HepG2 (cell line): Measurements from ENCODE around the gene FOXS1. TPM values are rescaled to one million over a fixed set of nuclear protein-coding genes. Genes with fewer than 3 reads are reported as not detected.

Experiments used
- ATF1 ChIP-seq: IDR thresholded peaks from 2 replicates; pipeline ENCODE4 v1.6.1; 2016; ENCODE audit warnings: mild to moderate bottlenecking, control low read depth
- CAMTA2 ChIP-seq: sonication (generic); formaldehyde crosslinking; IDR thresholded peaks from 2 replicates; pipeline ENCODE4 v1.4.0; 2020; ENCODE audit warnings: mild to moderate bottlenecking, missing genetic modification reagents, borderline replicate concordance
- CEBPG ChIP-seq: IDR thresholded peaks from 2 replicates; pipeline ENCODE4 v1.6.1; 2016
- DZIP1 ChIP-seq: sonication (generic); formaldehyde crosslinking; IDR thresholded peaks from 2 replicates; pipeline ENCODE4 v1.5.0; 2020; ENCODE audit warnings: mild to moderate bottlenecking, missing genetic modification reagents
- HES4 ChIP-seq: sonication (generic); formaldehyde crosslinking; IDR thresholded peaks from 2 replicates; pipeline ENCODE4 v1.9.0; 2021; ENCODE audit warnings: mild to moderate bottlenecking, missing genetic modification reagents, borderline replicate concordance
- HOMEZ ChIP-seq: IDR thresholded peaks from 2 replicates; pipeline ENCODE4 v1.6.1; 2016; ENCODE audit warnings: low read depth
- MXD1 ChIP-seq: sonication (generic); formaldehyde crosslinking; IDR thresholded peaks from 2 replicates; pipeline ENCODE4 v1.4.0; 2020; ENCODE audit warnings: mild to moderate bottlenecking, missing genetic modification reagents
- NR2F1 ChIP-seq, 2 experiments: fragments of 450-650 bp in 1 of 2; formaldehyde crosslinking in 1 of 2; IDR thresholded peaks; 2 replicates each; pipeline versions ENCODE4 v1.5.0 to v1.6.1; 2016 to 2020; ENCODE audit warnings: mild to moderate bottlenecking in 1 of 2, missing compliant biosample characterization in 1 of 2, missing genetic modification reagents in 1 of 2, moderate library complexity in 1 of 2
- SAP130 ChIP-seq: IDR thresholded peaks from 2 replicates; pipeline ENCODE4 v1.6.1; 2016; ENCODE audit warnings: low read depth
- STAG1 ChIP-seq: sonication (generic); formaldehyde crosslinking; IDR thresholded peaks from 2 replicates; pipeline ENCODE4 v1.4.0; 2020; ENCODE audit warnings: missing genetic modification reagents
- TARDBP ChIP-seq: sonication (generic); formaldehyde crosslinking; IDR thresholded peaks from 2 replicates; pipeline ENCODE4 v1.8.0; 2022; ENCODE audit warnings: mild to moderate bottlenecking, missing genetic modification reagents
- ZBTB1 ChIP-seq: sonication (generic); formaldehyde crosslinking; IDR thresholded peaks from 2 replicates; pipeline ENCODE4 v1.4.0; 2020; ENCODE audit warnings: missing genetic modification reagents, borderline replicate concordance
- ZFP36L1 ChIP-seq: sonication (generic); formaldehyde crosslinking; IDR thresholded peaks from 2 replicates; pipeline ENCODE4 v1.8.0; 2022; ENCODE audit warnings: mild to moderate bottlenecking, missing genetic modification reagents, moderate library complexity
- ZNF207 ChIP-seq: fragments of 450-650 bp; IDR thresholded peaks from 2 replicates; pipeline ENCODE4 v1.6.1; 2016; ENCODE audit warnings: antibody characterized with exemption, borderline replicate concordance
- ZNF329 ChIP-seq: sonication (generic); formaldehyde crosslinking; IDR thresholded peaks from 2 replicates; pipeline ENCODE4 v1.9.0; 2021; ENCODE audit warnings: low read depth, mild to moderate bottlenecking, missing genetic modification reagents
- ZNF484 ChIP-seq: sonication (generic); formaldehyde crosslinking; IDR thresholded peaks from 2 replicates; pipeline ENCODE4 v1.5.1; 2020; ENCODE audit warnings: mild to moderate bottlenecking, low read depth, missing genetic modification reagents, borderline replicate concordance
- ZNF589 ChIP-seq: sonication (generic); formaldehyde crosslinking; conservative IDR thresholded peaks from 2 replicates; pipeline ENCODE4 v1.8.0; 2022; ENCODE audit warnings: mild to moderate bottlenecking, moderate library complexity, missing genetic modification reagents
- ZNF609 ChIP-seq: sonication (generic); formaldehyde crosslinking; IDR thresholded peaks from 2 replicates; pipeline ENCODE4 v1.4.0; 2020; ENCODE audit warnings: mild to moderate bottlenecking, missing genetic modification reagents, borderline replicate concordance
- ZNF652 ChIP-seq: IDR thresholded peaks from 2 replicates; pipeline ENCODE4 v1.6.1; 2016; ENCODE audit warnings: low read depth, borderline replicate concordance
- ZNF678 ChIP-seq: sonication (generic); formaldehyde crosslinking; IDR thresholded peaks from 2 replicates; pipeline ENCODE4 v1.4.0; 2020; ENCODE audit warnings: mild to moderate bottlenecking, missing genetic modification reagents
- polyA plus RNA-seq, 8 experiments: library from polyadenylated mRNA; depleted of rRNA in 3 of 8; stranded (reverse) in 7 of 8; unstranded in 1 of 8; fragments of >200 nt; fragmentation: Illumina TruSeq in 4 of 8; extraction: Trizol in 4 of 8; gene quantifications; 2 replicates each; pipeline versions ENCODE4 v1.2.1 to v1.2.3, GENCODE V29; 2011 to 2016; ENCODE audit warnings: low read depth in 4 of 8, missing spikeins in 1 of 8, mixed read lengths in 1 of 8; ENCODE audit not compliant: insufficient read depth in 1 of 8
- total RNA-seq, 5 experiments: library from RNA; depleted of rRNA; stranded (reverse); fragments of >200 nt; fragmentation: Illumina TruSeq; extraction: Trizol; gene quantifications; 2 replicates each; pipeline ENCODE4 v1.2.3, GENCODE V29; 2016; ENCODE audit warnings: low read depth in 1 of 5

FOXS1 gene
- total and polyA plus RNA-seq, 2 of the 13 experiments (the other 11 are each of a cell fraction or from before 2014, with no cell fraction given): not detected

- no peak for TF ChIP-seq CEBPG (CRISPR knock-in tag)
- peak; percentile 99 for TF ChIP-seq SAP130
- TF ChIP-seq STAG1 (CRISPR knock-in tag): no peak
- TF ChIP-seq ZNF678 (CRISPR knock-in tag): no peak; the same call in 1 of the 2 replicates
- no peak for TF ChIP-seq ZNF652
- no peak for TF ChIP-seq DZIP1 (CRISPR knock-in tag)
- TF ChIP-seq ZNF484: no peak; the same call in 1 of the 2 replicates
- no peak for TF ChIP-seq ZNF329
- TF ChIP-seq ATF1 (CRISPR knock-in tag): no peak
- no peak; the same call in 1 of the 2 replicates for TF ChIP-seq ZFP36L1 (CRISPR knock-in tag)
- TF ChIP-seq TARDBP (CRISPR knock-in tag): no peak; the same call in 1 of the 2 replicates
- no peak for TF ChIP-seq ZBTB1 (CRISPR knock-in tag)
- peak in 1 of 2 experiments; percentile 9; a peak in 1 of 4 replicates for TF ChIP-seq NR2F1 (CRISPR knock-in tag; IDR thresholded peaks at IDR 0.05)
- no peak; the same call in 1 of the 2 replicates for TF ChIP-seq ZNF589
- TF ChIP-seq HES4 (CRISPR knock-in tag): no peak
- TF ChIP-seq CAMTA2: peak; percentile 65
- peak; percentile 92 for TF ChIP-seq MXD1 (CRISPR knock-in tag)
- TF ChIP-seq ZNF207: no peak
- TF ChIP-seq HOMEZ (CRISPR knock-in tag): peak; percentile 55; the same call in 1 of the 2 replicates
- TF ChIP-seq ZNF609: peak; percentile 56; the same call in 1 of the 2 replicates
These were observed 34.0 kb upstream of the FOXS1 start (continued) for GRCh38 chr20:31879143-31879987.
